Measurements from ENCODE around the gene ABTB2. TPM values are rescaled to one million over a fixed set of nuclear protein-coding genes. Genes with fewer than 3 reads are reported as not detected.

The ABTB2 gene
- total and polyA plus RNA-seq, 2 of the 8 experiments (the other 6 are each of a cell fraction or from before 2014, with no cell fraction given), result 7.7 to 10.2 TPM

DNA sequence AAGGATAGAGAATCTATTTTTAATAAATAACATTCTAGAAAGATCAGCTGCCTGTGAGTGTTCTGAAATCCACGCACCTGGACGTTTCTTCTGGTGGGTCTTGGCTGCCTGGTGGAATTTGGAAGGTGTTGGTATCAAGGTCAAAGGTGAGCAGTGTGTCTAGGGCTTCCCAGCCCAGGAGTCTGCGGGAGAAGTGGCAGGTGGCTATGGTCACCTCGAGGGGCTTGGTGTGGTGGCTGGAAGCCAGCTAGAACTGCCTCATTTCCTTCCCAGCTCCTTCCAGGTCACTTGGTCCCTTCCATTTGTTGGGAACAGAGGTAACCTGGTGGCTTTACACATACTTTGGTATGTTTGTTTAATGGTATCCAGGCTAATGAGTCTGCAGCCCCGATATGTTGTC lies 210.9 kb downstream of the ABTB2 start (continued):
- TF ChIP-seq SIN3A (conservative IDR thresholded peaks at IDR 0.05 in 1 of 2, IDR thresholded peaks at IDR 0.05 in 1 of 2; ENCODE audit: low read depth in 1 of 2, low read length in 2 of 2), result no peak
- TF ChIP-seq, protein P1, sequence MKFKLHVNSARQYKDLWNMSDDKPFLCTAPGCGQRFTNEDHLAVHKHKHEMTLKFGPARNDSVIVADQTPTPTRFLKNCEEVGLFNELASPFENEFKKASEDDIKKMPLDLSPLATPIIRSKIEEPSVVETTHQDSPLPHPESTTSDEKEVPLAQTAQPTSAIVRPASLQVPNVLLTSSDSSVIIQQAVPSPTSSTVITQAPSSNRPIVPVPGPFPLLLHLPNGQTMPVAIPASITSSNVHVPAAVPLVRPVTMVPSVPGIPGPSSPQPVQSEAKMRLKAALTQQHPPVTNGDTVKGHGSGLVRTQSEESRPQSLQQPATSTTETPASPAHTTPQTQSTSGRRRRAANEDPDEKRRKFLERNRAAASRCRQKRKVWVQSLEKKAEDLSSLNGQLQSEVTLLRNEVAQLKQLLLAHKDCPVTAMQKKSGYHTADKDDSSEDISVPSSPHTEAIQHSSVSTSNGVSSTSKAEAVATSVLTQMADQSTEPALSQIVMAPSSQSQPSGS (IDR thresholded peaks at IDR 0.05; ENCODE audit: low read length), result no peak
- no peak for TF ChIP-seq SRF (IDR thresholded peaks at IDR 0.05; ENCODE audit: low read depth, low read length)
- TF ChIP-seq SP4 (IDR thresholded peaks at IDR 0.05; ENCODE audit: low read length), result no peak
